HAP-1 (cell line): ENCODE data around the gene XYLT1.

Experiments
- DNase-seq, 2 experiments: peaks; one replicate each; pipeline ENCODE4 v3.0.0-alpha.2; 2016 to 2020; ENCODE audit warnings: low spot score in 2 of 2
- H3K27me3 ChIP-seq: fragments of 250-450 bp; sonication (Bioruptor Pico); 2 replicates; pipeline ENCODE4 v1.5.1; 2020; ENCODE audit warnings: low read depth, mild to moderate bottlenecking, moderate library complexity
- H3K36me3 ChIP-seq: fragments of 250-450 bp; sonication (Bioruptor Pico); replicated peaks from 2 replicates; pipeline ENCODE4 v1.5.1; 2020; ENCODE audit warnings: mild to moderate bottlenecking
- H3K4me1 ChIP-seq: fragments of 250-450 bp; sonication (Bioruptor Pico); 2 replicates; pipeline ENCODE4 v1.5.1; 2020; ENCODE audit warnings: mild to moderate bottlenecking
- H3K4me3 ChIP-seq: fragments of 250-450 bp; sonication (Bioruptor Pico); 2 replicates; pipeline ENCODE4 v1.5.1; 2020; ENCODE audit warnings: mild to moderate bottlenecking, moderate library complexity
- H3K9me3 ChIP-seq: fragments of 250-450 bp; sonication (Bioruptor Pico); 2 replicates; pipeline ENCODE4 v1.5.1; 2020; ENCODE audit warnings: mild to moderate bottlenecking, moderate library complexity
- in situ Hi-C: fragments of 300-500 bp; cut with MboI; formaldehyde crosslinking; loops from 3 replicates; pipeline ENCODE4 v1.14.3; 2020; ENCODE audit warnings: low sequenced_read_pairs, inconsistent platforms, mixed read lengths

Gene XYLT1

DNA sequence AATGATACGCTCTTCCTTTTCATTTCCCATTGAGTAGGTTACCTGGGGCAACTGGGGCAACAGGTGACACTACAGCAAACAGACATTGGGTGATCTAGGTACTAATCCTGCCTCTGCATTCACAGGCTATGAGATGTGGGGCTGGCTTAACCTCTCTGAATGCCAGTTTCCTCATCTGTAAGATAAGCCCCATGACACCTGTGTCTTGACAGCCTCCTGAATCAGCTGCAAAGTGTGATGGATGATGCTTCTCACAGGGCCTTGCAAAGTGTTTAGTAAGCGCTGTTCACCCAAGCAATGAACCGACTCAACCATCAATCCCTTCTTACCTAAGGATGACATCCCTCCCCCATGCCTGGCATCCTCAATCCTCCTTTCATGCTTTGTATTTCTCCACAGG lies 322.8 kb downstream of the XYLT1 start:
- no peaks in the 10 kb centered on the region; the same call in 1 of the 2 replicates for H3K9me3 ChIP-seq
- H3K27me3 ChIP-seq: no peaks in the 10 kb centered on the region
- DNase-seq: no peak
- H3K4me3 ChIP-seq: no peak overlapping the region
- in situ Hi-C loops: no loop called here
- H3K4me1 ChIP-seq: no peaks in the 10 kb centered on the region
- no peaks in the 10 kb centered on the region for H3K36me3 ChIP-seq

DNA sequence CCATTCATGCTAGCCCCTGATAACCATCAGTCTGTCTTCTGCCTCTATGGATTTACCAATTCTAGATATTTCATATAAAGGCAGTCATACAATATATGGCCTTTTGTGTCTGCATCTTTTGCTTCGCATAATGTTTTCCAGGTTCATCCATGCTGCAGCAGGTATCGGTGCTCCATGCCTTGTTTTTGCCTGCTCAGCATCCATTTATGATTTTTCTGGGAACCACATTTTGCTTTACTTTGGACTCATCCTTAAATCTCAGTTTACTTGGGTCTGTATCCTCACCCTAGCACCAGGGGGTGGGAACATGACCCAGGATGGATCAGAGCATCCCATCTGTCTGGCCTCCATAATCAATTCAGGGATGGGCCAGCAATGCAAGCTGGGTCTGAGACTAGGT lies 325.7 kb downstream of the XYLT1 start:
- no peak for DNase-seq
- no peaks in the 10 kb centered on the region for H3K4me1 ChIP-seq
- H3K4me3 ChIP-seq: no peak overlapping the region
- no peaks in the 10 kb centered on the region for H3K36me3 ChIP-seq
- no peaks in the 10 kb centered on the region for H3K27me3 ChIP-seq
- in situ Hi-C loops: no loop called here
- H3K9me3 ChIP-seq: no peaks in the 10 kb centered on the region; the same call in 1 of the 2 replicates

GRCh38 chr16:17144431-17144830 lies 326.3 kb downstream of the XYLT1 start:
- no peaks in the 10 kb centered on the region for H3K4me1 ChIP-seq
- no peaks in the 10 kb centered on the region for H3K36me3 ChIP-seq
- no peak for DNase-seq
- H3K4me3 ChIP-seq: no peak overlapping the region
- no peaks in the 10 kb centered on the region; the same call in 1 of the 2 replicates for H3K9me3 ChIP-seq
- in situ Hi-C loops: no loop called here
- no peaks in the 10 kb centered on the region for H3K27me3 ChIP-seq

DNA sequence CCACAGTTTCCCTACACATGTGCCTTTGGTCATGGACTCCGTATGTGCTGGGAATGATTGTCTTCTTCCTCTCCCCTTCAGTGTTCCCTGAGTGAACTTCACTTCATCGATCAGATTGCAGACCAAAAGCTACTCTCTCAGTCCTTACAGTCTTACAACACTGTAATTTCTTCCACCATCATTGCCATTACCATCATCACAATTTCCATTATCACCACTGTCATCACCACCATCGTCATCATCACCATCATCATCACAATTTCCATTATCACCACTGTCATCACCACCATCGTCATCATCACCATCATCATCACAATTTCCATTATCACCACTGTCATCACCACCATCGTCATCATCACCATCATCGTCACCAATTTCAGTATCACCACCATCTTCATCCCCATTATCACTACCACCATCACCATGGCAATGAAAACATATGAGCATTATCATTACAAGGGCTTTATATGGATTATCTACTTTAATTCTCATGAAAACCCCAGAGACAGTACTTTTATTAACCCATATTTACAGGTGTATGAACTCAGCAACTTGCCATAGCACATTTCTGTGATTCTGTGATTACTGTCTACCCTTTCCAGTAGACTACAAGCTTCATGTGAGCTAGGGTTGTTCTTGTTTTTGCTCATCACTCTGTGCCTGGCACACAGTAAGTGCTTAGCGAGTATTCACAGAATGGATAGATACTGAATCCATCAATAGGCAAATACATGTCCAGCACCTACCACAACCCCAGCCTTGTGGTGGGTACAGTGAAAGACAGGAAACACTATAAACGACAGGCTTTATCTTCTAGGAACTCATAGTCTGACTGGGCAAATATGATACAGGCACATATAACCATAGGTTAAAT lies 327.0 kb downstream of the XYLT1 start:
- H3K36me3 ChIP-seq: no peaks in the 10 kb centered on the region
- H3K4me1 ChIP-seq: no peaks in the 10 kb centered on the region
- H3K9me3 ChIP-seq: no peaks in the 10 kb centered on the region; the same call in 1 of the 2 replicates
- H3K27me3 ChIP-seq: no peaks in the 10 kb centered on the region
- in situ Hi-C loops: no loop called here
- DNase-seq: no peak
- no peak overlapping the region for H3K4me3 ChIP-seq

GRCh38 chr16:17138801-17139200 lies 332.0 kb downstream of the XYLT1 start:
- Histone ChIP-seq H3K36me3 (no peaks in the 10 kb centered on the region), H3K4me3 (no peak overlapping the region), H3K4me1 (no peaks in the 10 kb centered on the region), H3K9me3 (no peaks in the 10 kb centered on the region), H3K27me3 (no peaks in the 10 kb centered on the region)
- DNase-seq: no peak
- in situ Hi-C loops: no loop called here

DNA sequence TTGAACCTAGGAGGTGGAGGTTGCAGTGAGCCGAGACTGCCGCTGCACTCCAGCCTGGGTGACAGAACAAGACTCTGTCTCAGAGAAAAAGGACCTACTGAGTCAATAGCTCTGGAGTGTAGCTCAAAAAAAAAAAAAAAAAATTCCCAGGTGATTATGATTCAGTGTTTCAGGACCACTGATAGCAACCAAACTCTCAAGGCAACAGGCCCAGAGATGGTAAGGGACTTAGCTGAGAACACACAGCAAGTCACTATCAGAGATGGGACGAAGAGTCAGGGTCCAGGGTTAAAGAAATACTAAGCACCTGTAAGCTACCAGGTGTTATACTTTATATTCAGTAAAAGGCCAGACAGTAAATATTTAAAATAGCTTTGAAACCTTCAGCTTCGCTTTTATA lies 335.3 kb downstream of the XYLT1 start:
- no peaks in the 10 kb centered on the region for H3K4me1 ChIP-seq
- no peaks in the 10 kb centered on the region for H3K36me3 ChIP-seq
- DNase-seq: no peak
- H3K27me3 ChIP-seq: no peaks in the 10 kb centered on the region
- H3K4me3 ChIP-seq: no peak overlapping the region
- no peaks in the 10 kb centered on the region for H3K9me3 ChIP-seq
- in situ Hi-C loops: no loop called here

GRCh38 chr16:17134586-17134985 lies 336.2 kb downstream of the XYLT1 start:
- in situ Hi-C loops: no loop called here

DNA sequence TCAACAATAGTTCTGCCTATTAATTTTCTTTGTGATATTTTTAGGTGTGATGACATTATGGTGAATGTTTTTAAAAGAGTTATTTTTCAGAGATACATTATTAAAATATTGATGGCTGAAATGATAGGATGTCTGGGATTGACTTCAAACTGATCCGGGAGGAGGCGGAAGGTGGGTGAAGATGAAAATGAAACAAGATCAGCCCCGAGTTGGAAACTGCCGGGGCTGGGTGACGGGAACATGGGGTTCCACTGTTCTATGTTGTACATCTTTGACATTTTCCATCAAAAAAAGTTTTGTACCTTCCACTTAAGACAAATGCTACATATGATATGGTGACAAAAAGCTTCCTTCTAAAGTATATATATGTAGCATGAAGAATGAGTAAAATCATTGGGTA lies 336.9 kb downstream of the XYLT1 start:
- no peak for DNase-seq
- Histone ChIP-seq H3K36me3 (no peaks in the 10 kb centered on the region), H3K9me3 (no peaks in the 10 kb centered on the region)

More at GRCh38 chr16:17134586-17134985, 336.2 kb downstream of the XYLT1 start:
- DNase-seq: no peak
- Histone ChIP-seq H3K9me3 (no peaks in the 10 kb centered on the region), H3K4me1 (no peaks in the 10 kb centered on the region), H3K27me3 (no peaks in the 10 kb centered on the region), H3K36me3 (no peaks in the 10 kb centered on the region), H3K4me3 (no peak overlapping the region)

GRCh38 chr16:17131351-17131750 lies 339.4 kb downstream of the XYLT1 start:
- H3K9me3 ChIP-seq: no peaks in the 10 kb centered on the region
- no peaks in the 10 kb centered on the region for H3K27me3 ChIP-seq
- H3K4me1 ChIP-seq: no peaks in the 10 kb centered on the region
- DNase-seq: no peak
- no peaks in the 10 kb centered on the region for H3K36me3 ChIP-seq
- no peak overlapping the region for H3K4me3 ChIP-seq
- in situ Hi-C loops: no loop called here

More for the DNA sequence above, 336.9 kb downstream of the XYLT1 start:
- in situ Hi-C loops: no loop called here
- Histone ChIP-seq H3K27me3 (no peaks in the 10 kb centered on the region), H3K4me1 (no peaks in the 10 kb centered on the region), H3K4me3 (no peak overlapping the region)

- H3K36me3 ChIP-seq: no peaks in the 10 kb centered on the region
These were observed 340.0 kb downstream of the XYLT1 start for GRCh38 chr16:17130733-17131132.

DNA sequence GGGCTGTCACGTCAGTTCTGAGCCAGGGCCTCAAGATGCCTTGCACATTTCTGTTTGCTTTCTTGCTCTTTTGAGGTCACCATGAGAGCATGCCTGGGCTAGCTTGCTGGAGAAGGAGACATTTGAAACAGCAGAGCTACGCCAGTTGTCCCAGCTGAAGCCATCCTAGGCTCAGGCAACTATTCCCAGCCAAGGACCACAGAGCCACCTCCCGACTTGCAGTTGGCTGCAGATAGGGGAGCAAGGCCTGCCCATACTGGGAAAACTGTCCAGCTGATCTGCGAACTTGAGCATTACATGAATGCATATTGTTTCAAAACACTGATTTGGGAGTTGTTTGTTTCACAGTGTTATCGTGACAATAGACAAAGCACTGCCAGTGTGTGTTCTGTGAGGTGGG lies 340.8 kb downstream of the XYLT1 start:
- Histone ChIP-seq H3K4me1 (no peaks in the 10 kb centered on the region), H3K9me3 (no peaks in the 10 kb centered on the region), H3K27me3 (no peaks in the 10 kb centered on the region), H3K36me3 (no peaks in the 10 kb centered on the region), H3K4me3 (no peak overlapping the region)
- no peak for DNase-seq
- in situ Hi-C loops: no loop called here

More at GRCh38 chr16:17130733-17131132, 340.0 kb downstream of the XYLT1 start:
- Histone ChIP-seq H3K27me3 (no peaks in the 10 kb centered on the region), H3K4me1 (no peaks in the 10 kb centered on the region), H3K9me3 (no peaks in the 10 kb centered on the region), H3K4me3 (no peak overlapping the region)
- in situ Hi-C loops: no loop called here
- no peak for DNase-seq

DNA sequence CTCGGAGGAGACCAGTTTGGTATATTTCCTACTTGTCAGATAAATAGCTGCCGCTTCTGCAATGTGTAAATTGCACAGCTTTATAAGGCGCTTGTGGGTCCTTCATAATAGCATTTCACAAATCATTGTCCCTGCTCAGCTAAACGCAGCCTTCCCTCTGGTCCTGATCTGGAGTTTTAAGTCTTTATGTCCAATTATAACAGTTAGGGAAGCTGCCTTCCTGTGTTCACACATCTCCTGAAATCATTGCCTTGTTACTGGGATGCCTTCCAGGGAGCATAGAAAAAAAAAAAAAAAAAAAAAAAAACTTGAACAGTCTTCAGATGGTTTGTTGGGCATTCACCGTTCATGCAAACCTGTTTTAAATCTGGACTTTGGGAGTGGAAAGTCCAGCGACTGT lies 342.0 kb downstream of the XYLT1 start:
- no peaks in the 10 kb centered on the region for H3K9me3 ChIP-seq
- in situ Hi-C loops: no loop called here

DNA sequence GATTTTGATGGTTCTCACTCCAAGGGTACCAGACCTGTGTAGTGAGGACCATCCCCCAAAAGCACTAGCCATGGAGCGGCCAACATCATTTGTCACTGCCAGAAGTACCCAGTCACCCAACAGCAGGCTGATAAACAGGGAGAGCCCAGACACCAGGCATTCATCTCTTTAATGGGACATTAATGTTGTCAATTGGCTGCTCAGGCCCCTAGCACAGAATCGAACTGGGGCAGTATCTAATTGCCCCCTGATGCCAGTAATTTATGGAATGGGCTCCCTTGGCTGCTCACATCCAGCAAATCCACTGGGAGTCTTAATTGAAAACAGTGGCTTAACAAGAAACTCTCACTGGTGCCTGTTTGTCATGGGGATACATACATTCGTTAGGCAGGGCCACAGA lies 344.6 kb downstream of the XYLT1 start:
- H3K36me3 ChIP-seq: no peaks in the 10 kb centered on the region
- in situ Hi-C loops: no loop called here
- no peak for DNase-seq

More for the DNA sequence above, 342.0 kb downstream of the XYLT1 start:
- Histone ChIP-seq H3K4me1 (no peaks in the 10 kb centered on the region), H3K27me3 (no peaks in the 10 kb centered on the region), H3K36me3 (no peaks in the 10 kb centered on the region), H3K4me3 (no peak overlapping the region)
- DNase-seq: no peak

GRCh38 chr16:17125671-17126070 lies 345.1 kb downstream of the XYLT1 start:
- Histone ChIP-seq H3K27me3 (no peaks in the 10 kb centered on the region), H3K4me3 (no peak overlapping the region), H3K4me1 (no peaks in the 10 kb centered on the region), H3K36me3 (no peaks in the 10 kb centered on the region), H3K9me3 (no peaks in the 10 kb centered on the region)
- no peak for DNase-seq
- in situ Hi-C loops: no loop called here

More for the DNA sequence above, 344.6 kb downstream of the XYLT1 start:
- Histone ChIP-seq H3K4me3 (no peak overlapping the region), H3K27me3 (no peaks in the 10 kb centered on the region), H3K4me1 (no peaks in the 10 kb centered on the region), H3K9me3 (no peaks in the 10 kb centered on the region)
